Hepatocyte (in vitro differentiated cells): ENCODE measurements around the gene IGFBP7. TPM values are rescaled to one million over a fixed set of nuclear protein-coding genes. Genes with fewer than 3 reads are reported as not detected.

ENCODE experiments used
- DNase-seq: peaks from one replicate; pipeline ENCODE4 v3.0.0-alpha.2; 2016; ENCODE audit warnings: low spot score
- H2AFZ ChIP-seq: fragments of 200-600 bp; sonication (generic); 2 replicates; pipeline ENCODE4 v1.6.0; 2016; ENCODE audit warnings: antibody characterized with exemption, mild to moderate bottlenecking
- H3K27ac ChIP-seq: fragments of 200-600 bp; sonication (generic); 2 replicates; pipeline ENCODE4 v1.5.1; 2016; ENCODE audit warnings: mild to moderate bottlenecking
- H3K27me3 ChIP-seq: fragments of 200-600 bp; sonication (generic); 2 replicates; pipeline ENCODE4 v1.6.1; 2016
- H3K36me3 ChIP-seq: fragments of 200-600 bp; sonication (generic); replicated peaks from 2 replicates; pipeline ENCODE4 v1.5.1; 2016; ENCODE audit warnings: low read depth; ENCODE audit not compliant: insufficient read depth
- H3K4me1 ChIP-seq: fragments of 200-600 bp; sonication (generic); 2 replicates; pipeline ENCODE4 v1.5.1; 2016; ENCODE audit warnings: mild to moderate bottlenecking, moderate library complexity; ENCODE audit not compliant: insufficient read depth
- H3K4me2 ChIP-seq: fragments of 200-600 bp; sonication (generic); 2 replicates; pipeline ENCODE4 v1.6.0; 2016
- H3K4me3 ChIP-seq: fragments of 200-600 bp; sonication (generic); 2 replicates; pipeline ENCODE4 v1.5.1; 2016; ENCODE audit warnings: mild to moderate bottlenecking
- H3K79me2 ChIP-seq: fragments of 200-600 bp; sonication (generic); 2 replicates; pipeline ENCODE4 v1.6.0; 2017; ENCODE audit warnings: mild to moderate bottlenecking
- H3K9me2 ChIP-seq: fragments of 200-600 bp; sonication (generic); replicated peaks from 2 replicates; pipeline ENCODE4 v1.6.0; 2017; ENCODE audit warnings: mild to moderate bottlenecking; ENCODE audit not compliant: insufficient read depth
- H3K9me3 ChIP-seq: fragments of 200-600 bp; sonication (generic); 2 replicates; pipeline ENCODE4 v1.5.1; 2016; ENCODE audit warnings: low read depth, mild to moderate bottlenecking
- H4K20me1 ChIP-seq: fragments of 200-600 bp; sonication (generic); 2 replicates; pipeline ENCODE4 v1.6.0; 2016; ENCODE audit warnings: mild to moderate bottlenecking; ENCODE audit not compliant: insufficient read depth, poor library complexity, severe bottlenecking
- EZH2 ChIP-seq: fragments of 200-600 bp; sonication (generic); IDR thresholded peaks from 2 replicates; pipeline ENCODE4 v1.6.1; 2016; ENCODE audit warnings: antibody characterized with exemption, mild to moderate bottlenecking, borderline replicate concordance
- EZH2phosphoT487 ChIP-seq: fragments of 200-600 bp; sonication (generic); IDR thresholded peaks from one replicate; pipeline ENCODE4 v1.6.1; 2018; ENCODE audit warnings: antibody characterized with exemption, mild to moderate bottlenecking, low read depth, moderate library complexity; ENCODE audit not compliant: unreplicated experiment, severe bottlenecking
- WGBS: methylation state at CpG from one replicate; pipeline ENCODE4 v1.1.6; 2016; ENCODE audit warnings: low lambda C conversion rate; ENCODE audit errors: missing lambda C conversion rate; 5-methylcytosine and 5-hydroxymethylcytosine counted together
- polyA plus RNA-seq: library from polyadenylated mRNA; unstranded; fragments of >200 nt; fragmentation: Nextera tagmentation; extraction: Ambion mirVana; gene quantifications from 2 replicates; pipeline ENCODE4 v1.2.1, GENCODE V29; 2016
- total RNA-seq: library from RNA; depleted of rRNA; stranded (reverse); fragments of >200 nt; gene quantifications from 2 replicates; pipeline ENCODE4 v1.2.3, GENCODE V29; 2014
- TF ChIP-seq, protein P1 (sequence below): fragments of 200-600 bp; sonication (generic); IDR thresholded peaks from 2 replicates; pipeline ENCODE4 v1.5.1; 2016; ENCODE audit warnings: antibody characterized with exemption, mild to moderate bottlenecking; ENCODE audit not compliant: poor library complexity

Gene IGFBP7
- total and polyA plus RNA-seq, 2 experiments from 2014 or later = 73.4 to 122 TPM

DNA sequence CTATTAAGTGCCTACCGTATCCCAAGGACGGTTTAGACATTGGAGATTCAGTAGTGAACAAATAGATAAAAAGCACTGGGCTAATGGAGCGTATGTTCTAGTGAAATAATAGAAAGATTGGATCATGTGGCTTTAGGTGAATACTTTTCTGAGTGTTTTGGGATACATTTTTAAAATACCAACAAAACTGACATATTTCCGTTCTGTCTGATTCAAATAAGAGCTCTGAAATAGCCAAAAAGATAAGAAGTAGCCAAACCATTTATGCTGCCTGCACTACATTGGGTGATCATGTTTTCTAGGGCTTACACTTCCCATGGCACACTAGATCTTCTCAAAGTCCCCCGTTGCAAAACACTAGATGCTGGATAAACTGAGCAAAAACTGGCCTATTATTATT, 14.2 kb downstream of the IGFBP7 start:
- 61% methylated on average over 5 of the region's 5 CpGs for WGBS
- Histone ChIP-seq H2AFZ (no peak overlapping the region), H3K9me2 (no peaks in the 10 kb centered on the region), H3K27me3 (no peaks in the 10 kb centered on the region), H3K27ac (no peak overlapping the region), H3K4me2 (no peak overlapping the region), H3K79me2 (no peaks in the 10 kb centered on the region), H3K4me3 (no peak overlapping the region), H3K36me3 (no peaks in the 10 kb centered on the region), H3K9me3 (no peaks in the 10 kb centered on the region), H4K20me1 (no peaks in the 10 kb centered on the region), H3K4me1 (peaks cover 13% of the 10 kb centered on the region)
- TF ChIP-seq EZH2phosphoT487 (no peak), EZH2 (no peak)
- TF ChIP-seq, protein P1, sequence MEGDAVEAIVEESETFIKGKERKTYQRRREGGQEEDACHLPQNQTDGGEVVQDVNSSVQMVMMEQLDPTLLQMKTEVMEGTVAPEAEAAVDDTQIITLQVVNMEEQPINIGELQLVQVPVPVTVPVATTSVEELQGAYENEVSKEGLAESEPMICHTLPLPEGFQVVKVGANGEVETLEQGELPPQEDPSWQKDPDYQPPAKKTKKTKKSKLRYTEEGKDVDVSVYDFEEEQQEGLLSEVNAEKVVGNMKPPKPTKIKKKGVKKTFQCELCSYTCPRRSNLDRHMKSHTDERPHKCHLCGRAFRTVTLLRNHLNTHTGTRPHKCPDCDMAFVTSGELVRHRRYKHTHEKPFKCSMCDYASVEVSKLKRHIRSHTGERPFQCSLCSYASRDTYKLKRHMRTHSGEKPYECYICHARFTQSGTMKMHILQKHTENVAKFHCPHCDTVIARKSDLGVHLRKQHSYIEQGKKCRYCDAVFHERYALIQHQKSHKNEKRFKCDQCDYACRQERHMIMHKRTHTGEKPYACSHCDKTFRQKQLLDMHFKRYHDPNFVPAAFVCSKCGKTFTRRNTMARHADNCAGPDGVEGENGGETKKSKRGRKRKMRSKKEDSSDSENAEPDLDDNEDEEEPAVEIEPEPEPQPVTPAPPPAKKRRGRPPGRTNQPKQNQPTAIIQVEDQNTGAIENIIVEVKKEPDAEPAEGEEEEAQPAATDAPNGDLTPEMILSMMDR = no peak
- no peak for DNase-seq

DNA sequence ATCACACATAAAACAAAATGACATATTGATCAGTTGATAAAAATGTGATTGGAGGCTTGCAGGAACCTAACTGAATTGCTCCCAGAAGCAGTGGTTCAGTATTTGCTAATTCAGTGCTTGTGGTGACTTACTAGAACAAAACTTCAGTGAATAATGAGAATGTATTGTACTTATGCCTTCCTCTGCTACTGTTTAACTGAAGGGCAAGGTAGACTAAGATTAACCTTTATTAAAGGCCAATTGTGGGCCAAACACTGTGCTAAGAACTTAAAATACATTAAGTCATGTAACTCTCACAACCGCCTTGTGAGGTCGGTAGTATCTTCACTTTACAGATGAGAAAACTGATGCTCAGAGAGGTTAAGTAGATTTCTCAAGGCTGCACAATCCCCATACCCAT, 14.9 kb downstream of the IGFBP7 start:
- no peaks in the 10 kb centered on the region for H3K9me2 ChIP-seq
- H3K27ac ChIP-seq = no peak overlapping the region
- WGBS = 96% methylated on average over 2 of the region's 2 CpGs
- H3K4me1 ChIP-seq = peaks cover 13% of the 10 kb centered on the region
- no peaks in the 10 kb centered on the region for H4K20me1 ChIP-seq
- no peaks in the 10 kb centered on the region for H3K79me2 ChIP-seq
- H3K4me3 ChIP-seq = no peak overlapping the region
- no peak overlapping the region for H2AFZ ChIP-seq
- no peaks in the 10 kb centered on the region for H3K27me3 ChIP-seq
- DNase-seq = no peak
- no peaks in the 10 kb centered on the region for H3K36me3 ChIP-seq
- H3K4me2 ChIP-seq = no peak overlapping the region
- TF ChIP-seq EZH2 (no peak), EZH2phosphoT487 (no peak)
- TF ChIP-seq, protein P1 = no peak
- no peaks in the 10 kb centered on the region for H3K9me3 ChIP-seq

- Histone ChIP-seq H3K36me3 (no peaks in the 10 kb centered on the region), H2AFZ (no peak overlapping the region), H3K27me3 (no peaks in the 10 kb centered on the region), H3K9me2 (no peaks in the 10 kb centered on the region), H3K9me3 (no peaks in the 10 kb centered on the region), H3K27ac (no peak overlapping the region), H3K4me2 (no peak overlapping the region), H3K4me1 (peaks cover 13% of the 10 kb centered on the region), H3K4me3 (no peak overlapping the region), H4K20me1 (no peaks in the 10 kb centered on the region), H3K79me2 (no peaks in the 10 kb centered on the region)
- 85% methylated on average over 3 of the region's 3 CpGs for WGBS
- TF ChIP-seq EZH2phosphoT487 (no peak), EZH2 (no peak)
- TF ChIP-seq, protein P1 = no peak
- no peak for DNase-seq
Observed at GRCh38 chr4:57094832-57095223, 15.4 kb downstream of the IGFBP7 start.
